ENCODE data around the gene ABI2.
"Not testable (repeated sequence)": the region's sequence is repeated elsewhere in the genome, so short reads cannot be mapped to it uniquely, and the experiment has no call there.

ABI2 gene

DNA sequence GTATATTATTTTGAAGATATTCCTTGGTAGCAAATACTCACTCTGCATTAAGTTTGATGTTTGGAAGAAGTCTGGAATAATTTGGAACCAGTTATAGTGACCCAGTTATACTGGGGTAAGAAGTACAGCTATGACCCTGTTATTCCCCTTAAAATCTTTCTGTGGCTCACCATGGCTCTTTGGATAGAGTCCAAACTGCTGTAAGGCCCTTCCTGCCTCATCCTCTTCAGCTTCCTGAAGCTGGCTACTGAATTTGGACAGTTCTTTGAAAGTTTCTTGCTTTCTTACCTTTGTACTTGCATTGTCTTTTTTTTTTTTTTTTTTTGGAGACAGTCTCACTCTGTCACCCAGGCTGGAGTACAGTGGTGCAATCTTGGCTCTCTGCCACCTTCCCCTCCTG, 85.6 kb downstream of the ABI2 start:
- in situ Hi-C loops (cut with MboI; ENCODE audit: low sequenced_read_pairs) = no loop called here

- in situ Hi-C loops (cut with MboI; ENCODE audit: low sequenced_read_pairs) = no loop called here
These were observed 90.1 kb downstream of the ABI2 start for GRCh38 chr2:203418271-203418670.

- in situ Hi-C loops (cut with MboI; ENCODE audit: low sequenced_read_pairs) = no loop called here
These were observed 98.9 kb downstream of the ABI2 start for GRCh38 chr2:203427061-203427460.

GRCh38 chr2:203429643-203430042, 101.4 kb downstream of the ABI2 start:
- in situ Hi-C loops (cut with MboI; ENCODE audit: low sequenced_read_pairs) = not testable (repeated sequence)

GRCh38 chr2:203431391-203432185, 103.4 kb downstream of the ABI2 start:
- in situ Hi-C loops (cut with MboI; ENCODE audit: low sequenced_read_pairs) = no loop called here

GRCh38 chr2:203432811-203433210, 104.6 kb downstream of the ABI2 start:
- in situ Hi-C loops (cut with MboI; ENCODE audit: low sequenced_read_pairs) = no loop called here

DNA sequence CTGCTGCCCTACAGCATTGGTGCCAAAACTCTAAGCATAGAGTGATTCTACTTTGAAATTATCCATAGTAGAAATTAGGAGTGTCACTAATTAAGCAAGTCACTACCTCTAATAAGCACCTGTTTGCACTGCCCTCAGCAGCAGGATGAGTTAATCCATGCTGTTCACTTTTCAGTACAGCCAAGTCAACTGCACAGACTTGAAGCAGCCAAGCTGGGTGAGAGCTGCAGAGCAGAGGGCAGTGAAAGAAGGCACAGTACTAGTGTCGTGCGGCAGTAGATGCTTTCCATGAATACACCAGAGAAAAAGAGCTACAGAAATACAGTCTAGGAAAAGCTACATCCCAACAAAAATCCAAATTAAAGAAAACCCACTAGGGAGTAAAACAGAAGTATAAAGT, 108.3 kb downstream of the ABI2 start:
- in situ Hi-C loops (cut with MboI; ENCODE audit: low sequenced_read_pairs) = no loop called here

DNA sequence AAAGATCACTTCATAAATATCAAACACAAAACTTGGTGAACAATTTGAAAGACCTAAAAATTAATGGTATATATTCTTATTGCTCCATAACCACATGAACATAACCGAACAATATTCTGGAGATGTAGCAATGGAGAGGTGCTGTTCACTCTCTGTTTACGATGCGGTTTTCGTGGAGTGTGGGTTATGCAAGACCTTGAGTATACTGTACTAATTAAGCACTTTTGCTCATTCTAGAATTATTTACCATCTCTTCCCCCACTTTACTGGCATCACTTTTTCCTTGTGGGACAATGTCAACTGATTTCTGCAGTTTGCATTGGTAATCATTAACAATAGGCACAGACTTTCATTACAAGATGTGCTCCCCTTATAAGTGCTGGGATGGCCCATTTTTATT, 109.3 kb downstream of the ABI2 start:
- in situ Hi-C loops (cut with MboI; ENCODE audit: low sequenced_read_pairs) = no loop called here

- in situ Hi-C loops (cut with MboI; ENCODE audit: low sequenced_read_pairs) = no loop called here
These were observed 110.3 kb downstream of the ABI2 start for GRCh38 chr2:203438528-203438927.

DNA sequence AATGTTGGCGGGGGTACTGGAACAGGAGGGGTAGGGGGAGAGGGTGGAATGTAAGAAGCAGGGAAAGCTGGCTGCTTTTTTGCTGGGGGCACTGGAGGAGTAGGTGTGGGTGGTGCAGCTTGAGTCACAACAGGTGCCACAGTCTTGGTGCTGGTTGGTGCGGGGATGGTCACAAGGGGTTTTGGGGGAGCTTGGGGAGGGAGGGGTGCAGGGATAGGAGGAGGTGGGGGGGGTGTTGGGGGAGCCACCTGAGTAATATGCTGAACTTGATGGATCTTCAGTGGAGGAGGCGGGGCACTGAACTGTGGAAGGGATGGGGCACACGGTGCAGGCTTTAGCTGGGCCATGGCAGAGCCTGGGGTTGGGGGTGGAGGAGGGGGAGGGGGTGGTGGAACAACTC, 112.5 kb downstream of the ABI2 start:
- in situ Hi-C loops (cut with MboI; ENCODE audit: low sequenced_read_pairs) = no loop called here

DNA sequence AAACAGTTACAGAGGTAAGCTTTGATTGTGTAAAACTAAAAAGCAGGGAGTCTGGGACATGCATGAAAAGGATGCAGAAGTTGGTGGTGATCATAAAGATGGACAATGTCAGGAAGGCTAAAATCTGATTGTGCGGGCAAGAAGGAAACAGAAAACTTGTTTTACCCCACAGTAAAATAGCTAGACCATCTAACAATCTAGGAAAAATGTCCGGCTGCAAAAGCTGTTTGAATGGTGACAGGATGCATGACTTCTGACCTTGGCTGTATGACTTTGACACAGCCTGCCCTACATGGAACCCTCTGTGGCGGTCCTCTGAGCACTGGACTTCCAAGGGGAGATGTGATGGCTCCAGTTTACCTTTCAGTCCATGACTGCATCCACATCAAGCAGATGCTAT, 113.3 kb downstream of the ABI2 start:
- in situ Hi-C loops (cut with MboI; ENCODE audit: low sequenced_read_pairs) = no loop called here

DNA sequence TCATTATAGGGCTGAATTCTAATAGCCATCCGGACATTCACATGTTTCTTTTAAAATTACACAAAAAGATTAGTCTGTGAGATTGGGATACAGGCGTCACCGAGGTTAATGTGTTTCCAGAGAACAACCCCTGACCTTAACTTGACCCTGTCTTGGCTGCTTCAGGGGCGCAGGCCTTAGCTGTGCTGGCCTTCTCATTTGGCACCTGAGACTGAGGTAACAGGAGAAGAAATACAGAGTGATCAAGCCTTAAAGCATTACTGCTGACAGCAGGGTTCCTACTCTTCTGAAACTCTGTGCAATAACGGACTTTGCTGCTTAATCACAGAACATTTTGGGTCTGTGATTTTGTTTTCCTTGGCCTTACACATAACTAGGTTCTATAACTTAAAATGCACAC, 114.3 kb downstream of the ABI2 start:
- in situ Hi-C loops (cut with MboI; ENCODE audit: low sequenced_read_pairs) = no loop called here

GRCh38 chr2:203444738-203445137, 116.5 kb downstream of the ABI2 start:
- in situ Hi-C loops (cut with MboI; ENCODE audit: low sequenced_read_pairs) = no loop called here

DNA sequence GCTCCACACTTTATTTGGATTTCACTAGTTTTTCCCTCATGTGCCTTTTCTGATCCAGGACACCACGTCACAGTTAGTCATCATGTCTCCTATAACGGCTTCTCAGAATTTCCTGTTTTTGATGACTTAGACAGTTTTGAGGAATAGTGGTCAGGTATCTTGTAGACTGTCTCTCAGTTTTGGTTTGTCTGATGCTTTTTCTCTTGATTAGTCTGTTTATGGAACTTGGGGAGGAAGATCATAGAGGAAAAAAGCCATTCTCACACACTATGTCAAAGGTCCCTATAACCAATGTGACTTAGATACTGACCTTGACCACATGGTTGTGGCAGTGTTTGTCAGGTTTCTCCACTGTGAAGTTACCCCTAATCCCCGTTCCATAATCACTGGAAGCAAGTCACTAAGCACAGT, 117.9 kb downstream of the ABI2 start:
- in situ Hi-C loops (cut with MboI; ENCODE audit: low sequenced_read_pairs) = no loop called here

DNA sequence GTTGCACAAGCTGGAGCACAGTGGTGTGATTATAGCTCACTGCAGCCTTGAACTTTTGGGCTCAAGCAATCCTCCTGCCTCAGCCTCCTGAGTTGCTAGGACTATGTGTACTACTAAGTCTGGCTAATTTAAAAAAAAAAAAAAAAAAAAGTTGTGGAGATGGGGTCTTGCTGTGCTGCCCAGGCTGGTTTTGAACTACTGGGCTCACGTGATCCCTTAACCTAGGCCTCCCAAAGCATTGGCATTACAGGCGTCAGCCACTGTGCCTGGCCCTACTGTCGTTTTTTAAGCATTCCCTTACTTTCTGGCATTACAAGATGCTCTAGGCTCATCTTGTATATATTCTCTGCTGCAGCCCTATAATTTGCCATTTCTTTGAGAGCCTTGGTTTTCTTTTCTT, 118.6 kb downstream of the ABI2 start:
- in situ Hi-C loops (cut with MboI; ENCODE audit: low sequenced_read_pairs) = no loop called here

- in situ Hi-C loops (cut with MboI; ENCODE audit: low sequenced_read_pairs) = no loop called here
These were observed 122.4 kb downstream of the ABI2 start for GRCh38 chr2:203450561-203450960.

DNA sequence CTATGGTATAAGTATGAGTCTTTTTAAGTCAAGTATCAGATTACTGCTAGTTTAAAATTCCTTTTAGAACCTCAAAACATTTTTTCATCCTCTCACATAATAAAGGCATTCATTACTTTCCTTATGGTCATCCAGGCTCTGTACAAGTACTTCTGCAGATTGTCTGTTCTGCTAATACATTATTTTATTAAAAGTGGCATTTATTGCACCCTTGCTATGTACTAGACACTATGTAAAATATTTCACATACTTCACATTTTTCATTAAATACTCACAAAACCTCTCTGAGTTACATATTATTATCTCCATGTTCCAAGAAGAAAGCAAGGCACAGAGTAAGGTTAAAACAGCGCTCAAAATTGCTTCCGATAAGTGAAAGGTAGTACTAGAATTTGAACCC, 122.8 kb downstream of the ABI2 start:
- in situ Hi-C loops (cut with MboI; ENCODE audit: low sequenced_read_pairs) = no loop called here

GRCh38 chr2:203451689-203452088, 123.5 kb downstream of the ABI2 start:
- in situ Hi-C loops (cut with MboI; ENCODE audit: low sequenced_read_pairs) = no loop called here

- in situ Hi-C loops (cut with MboI; ENCODE audit: low sequenced_read_pairs) = no loop called here
These were observed 125.8 kb downstream of the ABI2 start for GRCh38 chr2:203453858-203454451.

GRCh38 chr2:203455209-203455608, 127.0 kb downstream of the ABI2 start:
- in situ Hi-C loops (cut with MboI; ENCODE audit: low sequenced_read_pairs) = no loop called here

DNA sequence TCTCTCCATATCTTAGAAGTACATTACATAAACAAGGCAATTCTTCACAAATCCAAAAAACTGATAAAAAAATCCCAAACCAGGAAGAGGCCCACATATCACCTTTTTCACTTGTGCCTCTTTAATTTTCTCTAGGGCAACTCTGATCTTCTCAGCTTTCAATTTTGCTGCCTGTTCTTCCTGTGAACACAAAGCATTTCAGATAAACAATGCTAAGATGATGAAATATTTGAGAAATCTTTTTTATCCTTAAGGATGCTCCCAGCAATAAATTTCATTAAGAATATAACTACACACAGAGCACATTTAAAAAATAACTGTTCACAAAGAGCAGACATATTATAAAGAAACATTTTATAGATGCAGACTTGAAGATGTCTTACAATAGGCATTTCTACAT, 133.6 kb downstream of the ABI2 start:
- in situ Hi-C loops (cut with MboI; ENCODE audit: low sequenced_read_pairs) = no loop called here

DNA sequence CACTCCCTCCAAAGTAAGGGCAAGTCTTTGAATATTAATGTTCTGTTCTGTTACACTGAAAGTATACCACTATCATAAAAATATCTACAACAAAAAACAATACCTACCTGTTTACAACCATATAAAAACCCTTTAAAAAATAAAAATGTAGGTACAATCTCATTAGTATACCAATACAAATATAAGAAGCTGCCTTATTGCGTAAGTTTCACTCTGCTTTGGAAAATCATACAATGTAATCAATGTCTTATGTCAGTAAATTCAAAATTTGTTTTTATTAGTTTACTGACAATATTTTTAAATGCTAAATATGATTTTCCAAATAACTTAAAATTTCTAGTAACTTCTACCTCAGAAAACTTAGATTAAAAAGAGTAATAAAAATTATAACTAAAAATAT, 134.1 kb downstream of the ABI2 start:
- in situ Hi-C loops (cut with MboI; ENCODE audit: low sequenced_read_pairs) = no loop called here

DNA sequence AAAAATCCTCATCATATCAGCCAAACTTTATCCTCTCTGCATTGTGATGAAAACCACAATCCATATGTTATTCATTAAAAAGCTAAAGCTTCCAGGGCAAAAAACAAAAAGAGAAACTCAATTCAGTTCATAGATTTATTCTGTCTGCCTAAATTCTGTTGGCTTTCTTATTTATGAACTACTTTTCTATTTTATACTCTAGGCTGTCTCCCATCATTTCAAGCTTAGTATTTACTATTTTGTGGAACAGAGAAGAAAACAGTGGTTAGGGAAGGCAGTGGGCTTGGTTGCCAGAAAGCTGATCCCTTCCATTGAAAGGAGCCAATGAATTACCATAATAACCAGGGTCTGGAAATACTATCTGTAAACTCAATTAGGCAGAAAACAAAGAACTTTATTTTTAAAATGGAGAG, 135.1 kb downstream of the ABI2 start:
- in situ Hi-C loops (cut with MboI; ENCODE audit: low sequenced_read_pairs) = no loop called here

Measured in hTERT RPE-1 (cell line).